Tibial nerve (tissue), 4 donors: ENCODE data around the gene CABLES2. TPM values are rescaled to one million over a fixed set of nuclear protein-coding genes. Genes with fewer than 3 reads are reported as not detected.

Experiments
- DNase-seq, 2 donors: peaks; one replicate each; pipeline ENCODE4 v3.0.0-alpha.2; 2019; ENCODE audit warnings: low spot score in 2 of 2
- H3K27ac ChIP-seq, 4 donors: fragments of 200-600 bp; sonication (generic) in 3 of 4; one replicate each; pipeline ENCODE4 v1.5.1; 2017 to 2019; ENCODE audit warnings: mild to moderate bottlenecking in 1 of 4
- H3K27me3 ChIP-seq, 2 donors: fragments of 200-600 bp; sonication (generic) in 1 of 2; one replicate each; pipeline versions ENCODE4 v1.5.1 to v1.6.0; 2017 to 2019
- H3K36me3 ChIP-seq, 3 donors: fragments of 200-600 bp; sonication (generic); one replicate each; pipeline ENCODE4 v1.5.1; 2018 to 2019
- H3K4me1 ChIP-seq, 4 donors: fragments of 200-600 bp; sonication (generic) in 3 of 4; one replicate each; pipeline ENCODE4 v1.5.1; 2017 to 2019
- H3K4me3 ChIP-seq, 4 donors: fragments of 200-600 bp; sonication (generic) in 3 of 4; one replicate each; pipeline ENCODE4 v1.5.1; 2017 to 2019; ENCODE audit warnings: mild to moderate bottlenecking in 1 of 4, moderate library complexity in 1 of 4
- H3K9me3 ChIP-seq, 4 donors: fragments of 200-600 bp; sonication (generic) in 3 of 4; one replicate each; pipeline ENCODE4 v1.5.1; 2017 to 2019
- EP300 ChIP-seq, 2 donors: sonication (generic); formaldehyde crosslinking; IDR thresholded peaks; one replicate each; pipeline ENCODE4 v1.6.1; 2017; ENCODE audit warnings: antibody characterized with exemption in 2 of 2, mild to moderate bottlenecking in 1 of 2
- POLR2A ChIP-seq, 2 donors: fragments of 450-650 bp; IDR thresholded peaks; one replicate each; pipeline ENCODE4 v1.6.1; 2017; ENCODE audit warnings: antibody characterized with exemption in 2 of 2, mild to moderate bottlenecking in 2 of 2, moderate library complexity in 2 of 2
- WGBS, 2 donors: methylation state at CpG; one replicate each; pipeline ENCODE4 v1.1.5; 2018; 5-methylcytosine and 5-hydroxymethylcytosine counted together
- total RNA-seq, 4 donors: library from RNA; depleted of rRNA; stranded (reverse); fragments of >200 nt; gene quantifications; one replicate each; pipeline ENCODE4 v1.1.0, GENCODE V29; 2016
- TF ChIP-seq, protein P1 (sequence below), 5 experiments: fragments of 200-600 bp in 3 of 5; fragments of 450-650 bp in 2 of 5; sonication (generic) in 3 of 5; IDR thresholded peaks; one replicate each; pipeline ENCODE4 v1.5.1; 2016 to 2019; ENCODE audit warnings: antibody characterized with exemption in 5 of 5, mild to moderate bottlenecking in 3 of 5, moderate library complexity in 2 of 5

Gene CABLES2, protein sequence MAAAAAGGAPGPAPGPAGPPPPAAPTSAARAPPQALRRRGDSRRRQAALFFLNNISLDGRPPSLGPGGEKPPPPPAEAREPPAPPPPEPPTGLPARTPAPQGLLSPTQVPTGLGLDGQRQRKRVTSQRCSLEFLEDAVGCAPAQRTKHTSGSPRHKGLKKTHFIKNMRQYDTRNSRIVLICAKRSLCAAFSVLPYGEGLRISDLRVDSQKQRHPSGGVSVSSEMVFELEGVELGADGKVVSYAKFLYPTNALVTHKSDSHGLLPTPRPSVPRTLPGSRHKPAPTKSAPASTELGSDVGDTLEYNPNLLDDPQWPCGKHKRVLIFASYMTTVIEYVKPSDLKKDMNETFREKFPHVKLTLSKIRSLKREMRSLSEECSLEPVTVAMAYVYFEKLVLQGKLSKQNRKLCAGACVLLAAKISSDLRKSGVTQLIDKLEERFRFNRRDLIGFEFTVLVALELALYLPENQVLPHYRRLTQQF
- 1 to 10 TPM; 1.1 to 9.9 (median 6.2) TPM for total RNA-seq

DNA sequence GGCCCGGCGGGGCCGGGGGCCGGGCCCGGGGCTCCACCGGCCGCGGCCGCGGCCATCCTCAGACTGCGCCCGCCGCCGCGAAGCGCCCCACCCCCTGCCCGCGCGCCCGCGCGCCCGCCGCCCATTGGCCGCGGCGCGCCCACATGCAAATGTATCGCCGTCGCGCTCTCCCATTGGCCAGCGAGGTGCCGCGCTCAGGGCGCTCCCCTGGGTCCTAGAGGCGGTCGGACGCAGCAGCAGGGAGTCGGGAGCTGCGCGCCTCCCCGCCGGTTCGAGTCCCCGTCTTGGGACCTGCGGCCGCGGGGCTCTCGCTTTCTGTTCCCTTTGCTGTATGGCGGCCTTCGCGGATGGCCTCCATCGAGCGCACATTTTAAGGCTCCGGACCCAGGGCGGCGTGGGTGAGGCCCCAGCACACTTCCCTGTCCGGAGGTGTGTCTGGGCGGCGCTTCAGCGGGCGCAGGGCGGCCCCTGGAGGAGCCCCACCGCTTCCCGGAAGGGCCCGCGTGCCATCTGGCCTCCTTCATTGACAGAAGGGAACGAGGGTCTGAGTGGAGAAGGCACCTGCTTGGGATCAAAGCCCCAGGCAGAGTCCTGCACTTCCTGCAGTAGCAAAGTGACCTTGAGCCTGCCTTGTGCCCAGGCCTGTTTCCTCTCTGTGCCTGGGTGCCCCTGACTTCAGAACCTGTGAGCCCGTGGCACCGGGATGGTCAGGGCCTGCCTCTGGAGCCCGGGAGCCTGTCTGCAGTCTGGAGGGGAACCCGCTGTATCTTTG lies at the start of gene CABLES2:
CABLES2 (minus strand) TSS at position 65 of the 772 bp plus-strand sequence; CDS start at position 56, 9 bp downstream.
- TF ChIP-seq POLR2A (IDR thresholded peaks at IDR 0.05) (peak in 1 of 2 donors; percentile 30), EP300 (IDR thresholded peaks at IDR 0.05) (peak; percentile 63 to 74)
- TF ChIP-seq, protein P1, sequence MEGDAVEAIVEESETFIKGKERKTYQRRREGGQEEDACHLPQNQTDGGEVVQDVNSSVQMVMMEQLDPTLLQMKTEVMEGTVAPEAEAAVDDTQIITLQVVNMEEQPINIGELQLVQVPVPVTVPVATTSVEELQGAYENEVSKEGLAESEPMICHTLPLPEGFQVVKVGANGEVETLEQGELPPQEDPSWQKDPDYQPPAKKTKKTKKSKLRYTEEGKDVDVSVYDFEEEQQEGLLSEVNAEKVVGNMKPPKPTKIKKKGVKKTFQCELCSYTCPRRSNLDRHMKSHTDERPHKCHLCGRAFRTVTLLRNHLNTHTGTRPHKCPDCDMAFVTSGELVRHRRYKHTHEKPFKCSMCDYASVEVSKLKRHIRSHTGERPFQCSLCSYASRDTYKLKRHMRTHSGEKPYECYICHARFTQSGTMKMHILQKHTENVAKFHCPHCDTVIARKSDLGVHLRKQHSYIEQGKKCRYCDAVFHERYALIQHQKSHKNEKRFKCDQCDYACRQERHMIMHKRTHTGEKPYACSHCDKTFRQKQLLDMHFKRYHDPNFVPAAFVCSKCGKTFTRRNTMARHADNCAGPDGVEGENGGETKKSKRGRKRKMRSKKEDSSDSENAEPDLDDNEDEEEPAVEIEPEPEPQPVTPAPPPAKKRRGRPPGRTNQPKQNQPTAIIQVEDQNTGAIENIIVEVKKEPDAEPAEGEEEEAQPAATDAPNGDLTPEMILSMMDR (IDR thresholded peaks at IDR 0.05) = peak in 4 of 5 experiments; percentile 10 to 72 (median 38)
- WGBS, 2 donors = 11 to 14% methylated on average over 21 to 40 of the region's 73 CpGs
- Histone ChIP-seq H3K27me3 (peaks cover 0 to 8% of the 10 kb centered on the region in 2 donors), H3K27ac (peak within 1 kb of the TSS in 2 of 4 donors; percentile 71 to 80), H3K4me1 (peaks cover 0 to 41% (median 24%) of the 10 kb centered on the region in 4 donors), H3K36me3 (peaks cover 0 to 9% (median 0%) of the 10 kb centered on the region in 3 donors), H3K4me3 (peak within 1 kb of the TSS; percentile 37 to 71 (median 56)), H3K9me3 (no peaks in the 10 kb centered on the region)
- peak; percentile 85 for DNase-seq

DNA sequence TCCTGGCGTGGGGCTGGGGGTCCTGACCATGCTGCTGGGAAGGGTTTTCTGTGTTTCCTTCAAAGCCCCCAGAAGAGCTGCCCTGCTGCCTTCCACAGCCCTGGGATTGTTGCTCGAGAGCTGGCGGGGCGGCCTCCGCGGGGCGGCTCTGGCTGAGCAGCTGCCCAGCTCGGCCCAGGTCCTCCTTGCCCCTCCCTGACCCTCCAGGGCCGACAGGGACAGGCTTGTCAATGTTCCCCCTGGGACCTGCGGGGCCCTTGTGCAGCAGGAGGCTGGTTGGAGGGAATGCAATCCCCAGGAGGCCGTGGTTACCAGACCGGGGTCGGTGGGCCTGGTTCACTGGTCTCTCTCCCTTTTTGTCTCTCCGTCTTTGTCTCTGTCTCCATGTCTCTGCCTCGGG lies 48.8 kb upstream of the CABLES2 start:
- Histone ChIP-seq H3K27me3 (peaks cover 0 to 82% of the 10 kb centered on the region in 2 donors), H3K36me3 (no peaks in the 10 kb centered on the region), H3K4me3 (no peak overlapping the region), H3K9me3 (no peaks in the 10 kb centered on the region), H3K27ac (no peak overlapping the region), H3K4me1 (no peaks in the 10 kb centered on the region)
- TF ChIP-seq POLR2A (IDR thresholded peaks at IDR 0.05) (no peak), EP300 (IDR thresholded peaks at IDR 0.05) (no peak)
- TF ChIP-seq, protein P1 (IDR thresholded peaks at IDR 0.05) = no peak
- WGBS, 2 donors = 52 to 60% methylated on average over 14 of the region's 15 CpGs
- no peak for DNase-seq

DNA sequence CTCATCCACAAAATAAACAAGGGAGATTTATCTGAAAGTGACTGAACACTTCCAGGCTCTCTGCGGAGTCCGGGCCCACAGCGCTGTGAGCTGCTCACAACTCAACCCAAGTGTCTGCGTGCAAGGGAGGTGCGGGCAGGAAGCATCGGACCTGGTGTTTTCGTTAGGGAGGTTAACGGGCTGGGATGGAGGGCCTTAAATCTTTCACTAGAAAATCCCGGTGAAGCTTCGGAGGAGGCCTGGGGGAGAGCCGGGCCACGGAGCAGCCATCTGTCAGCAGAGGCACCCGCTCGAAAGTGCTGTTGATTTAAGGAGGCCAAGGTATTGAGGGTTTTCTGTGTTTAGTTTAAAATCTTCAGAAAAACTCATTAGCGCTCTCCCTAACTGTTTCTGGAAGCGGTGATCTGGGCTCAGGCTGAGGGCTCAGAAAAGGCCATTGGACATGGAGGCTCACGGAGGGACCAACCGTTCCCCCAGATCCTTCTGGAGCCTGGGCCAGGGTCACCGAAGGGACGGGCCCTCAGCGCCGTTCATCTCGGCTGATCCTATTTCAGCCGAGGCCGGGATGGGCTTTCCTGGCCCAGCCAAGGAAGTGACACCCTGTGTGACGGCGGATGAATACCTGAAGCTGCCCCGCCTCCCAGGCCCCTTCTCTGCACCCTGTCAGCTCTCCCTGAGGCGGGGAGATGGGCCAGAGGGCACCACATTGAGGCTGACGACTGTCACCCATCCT lies 48.0 kb upstream of the CABLES2 start:
- Histone ChIP-seq H3K36me3 (no peaks in the 10 kb centered on the region), H3K27me3 (peaks cover 0 to 82% of the 10 kb centered on the region in 2 donors), H3K9me3 (no peaks in the 10 kb centered on the region), H3K27ac (no peak overlapping the region), H3K4me1 (no peaks in the 10 kb centered on the region), H3K4me3 (no peak overlapping the region)
- no peak for DNase-seq
- WGBS, 2 donors = 60 to 72% methylated on average over 18 to 30 of the region's 30 CpGs
- TF ChIP-seq, protein P1 (IDR thresholded peaks at IDR 0.05) = no peak
- TF ChIP-seq EP300 (IDR thresholded peaks at IDR 0.05) (no peak), POLR2A (IDR thresholded peaks at IDR 0.05) (no peak)

DNA sequence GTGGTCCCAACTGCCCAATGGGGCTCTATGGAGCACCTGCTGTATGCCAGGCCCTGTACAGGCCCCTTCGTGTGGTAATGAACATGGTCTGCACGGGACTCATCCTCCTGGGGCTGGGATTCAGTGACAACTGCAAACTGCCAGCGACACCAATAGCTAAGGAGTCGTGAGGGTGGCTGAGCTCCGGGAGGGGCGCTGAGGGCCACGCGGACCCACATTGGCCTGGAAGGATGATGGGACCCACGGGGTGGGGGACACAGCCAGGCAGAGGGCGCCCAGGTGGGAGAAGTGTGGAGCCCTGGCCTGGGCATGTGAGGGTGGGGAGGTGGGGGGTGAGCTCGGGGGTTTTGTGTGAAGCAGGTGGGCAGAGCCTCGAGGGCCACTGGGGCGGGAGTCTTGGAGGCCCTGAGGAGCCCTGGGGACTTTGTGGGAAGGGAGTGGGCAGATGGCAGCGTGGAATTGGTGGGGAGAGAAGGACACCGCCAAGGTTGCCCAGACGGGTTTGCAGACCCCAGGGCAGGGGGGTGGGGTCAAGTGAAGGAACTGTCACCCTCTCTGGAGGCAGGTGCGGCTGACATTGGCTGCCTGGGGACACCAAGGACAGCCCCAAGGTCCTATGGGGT lies 46.2 kb upstream of the CABLES2 start:
- DNase-seq = no peak
- Histone ChIP-seq H3K27ac (no peak overlapping the region), H3K9me3 (no peaks in the 10 kb centered on the region), H3K36me3 (no peaks in the 10 kb centered on the region), H3K4me1 (no peaks in the 10 kb centered on the region), H3K4me3 (no peak overlapping the region), H3K27me3 (peaks cover 0 to 82% of the 10 kb centered on the region in 2 donors)
- TF ChIP-seq EP300 (IDR thresholded peaks at IDR 0.05) (no peak), POLR2A (IDR thresholded peaks at IDR 0.05) (no peak)
- TF ChIP-seq, protein P1 (IDR thresholded peaks at IDR 0.05) = no peak
- WGBS, 2 donors = 66 to 77% methylated on average over 16 of the region's 17 CpGs
